OCI-LY3 (cell line): ENCODE results near the gene SH3BP2.

Source experiments
- CTCF ChIP-seq: fragments of 200-600, 300-600 bp; sonication (generic); IDR thresholded peaks from 2 replicates; pipeline ENCODE4 v1.5.1; 2014; ENCODE audit warnings: antibody characterized with exemption, low read length, low read depth
- EZH2phosphoT487 ChIP-seq: fragments of 200-600 bp; shearing (Covaris generic); IDR thresholded peaks from 2 replicates; pipeline ENCODE4 v1.6.1; 2018; ENCODE audit warnings: antibody characterized with exemption, mixed run types, low read depth

- no peak for TF ChIP-seq CTCF
- no peak for TF ChIP-seq EZH2phosphoT487
These were observed 3.5 kb upstream of the SH3BP2 start for GRCh38 chr4:2789351-2789750.
